K562 (cell line): ENCODE results near the gene WFIKKN1. TPM values are rescaled to one million over a fixed set of nuclear protein-coding genes. Genes with fewer than 3 reads are reported as not detected.

Source experiments
- CBX2 ChIP-seq: fragments of 200-600 bp; sonication (generic); IDR thresholded peaks from one replicate; pipeline ENCODE4 v1.6.1; 2012; ENCODE audit warnings: mild to moderate bottlenecking, low read length, inconsistent platforms; ENCODE audit not compliant: insufficient read depth, poor library complexity, severe bottlenecking
- EP300 ChIP-seq: IDR thresholded peaks from 2 replicates; pipeline ENCODE4 v1.6.1; 2012; ENCODE audit warnings: low read length, improper control_type of control experiment
- HDAC2 ChIP-seq: fragments of 450-650 bp; IDR thresholded peaks from 2 replicates; pipeline ENCODE4 v1.6.1; 2016; ENCODE audit warnings: mild to moderate bottlenecking
- HNRNPH1 ChIP-seq: fragments of 200-400 bp; formaldehyde crosslinking; optimal IDR thresholded peaks from 2 replicates; pipeline ENCODE3; 2017; ENCODE audit warnings: low read depth, mild to moderate bottlenecking, low read length, moderate library complexity
- KAT7 ChIP-seq: sonication (generic); formaldehyde crosslinking; IDR thresholded peaks from 2 replicates; pipeline ENCODE4 v1.8.0; 2022; ENCODE audit warnings: missing genetic modification reagents, mild to moderate bottlenecking, borderline replicate concordance
- L3MBTL2 ChIP-seq: fragments of 450-650 bp; IDR thresholded peaks from 2 replicates; pipeline ENCODE4 v1.6.1; 2016; ENCODE audit warnings: mild to moderate bottlenecking, moderate library complexity
- LCOR ChIP-seq: sonication (generic); formaldehyde crosslinking; IDR thresholded peaks from 2 replicates; pipeline ENCODE4 v1.8.0; 2022; ENCODE audit warnings: mild to moderate bottlenecking, missing genetic modification reagents
- MTA3 ChIP-seq: fragments of 450-650 bp; formaldehyde crosslinking; IDR thresholded peaks from 2 replicates; pipeline ENCODE4 v1.6.1; 2017; ENCODE audit warnings: mild to moderate bottlenecking, borderline replicate concordance
- OTX1 ChIP-seq: fragments of 450-650 bp; formaldehyde crosslinking; IDR thresholded peaks from 2 replicates; pipeline ENCODE4 v1.4.0; 2022; ENCODE audit warnings: mild to moderate bottlenecking
- PHF21A ChIP-seq: fragments of 450-650 bp; IDR thresholded peaks from 2 replicates; pipeline ENCODE4 v1.6.1; 2017; ENCODE audit warnings: low read depth, borderline replicate concordance
- POLR2AphosphoS5 ChIP-seq: IDR thresholded peaks from 2 replicates; pipeline ENCODE4 v1.6.1; 2011; ENCODE audit warnings: mild to moderate bottlenecking, low read depth, low read length, moderate library complexity; ENCODE audit not compliant: control insufficient read depth, insufficient read depth
- RBM14 ChIP-seq: fragments of 200-400 bp; formaldehyde crosslinking; IDR thresholded peaks from 2 replicates; pipeline ENCODE4 v1.6.1; 2018; ENCODE audit warnings: low read depth, mild to moderate bottlenecking, low read length, moderate library complexity, borderline replicate concordance; ENCODE audit not compliant: insufficient read depth
- SMAD3 ChIP-seq: fragments of 450-650 bp; formaldehyde crosslinking; conservative IDR thresholded peaks from 2 replicates; pipeline ENCODE4 v1.4.0; 2020; ENCODE audit warnings: mild to moderate bottlenecking
- SMARCE1 ChIP-seq: fragments of 450-650 bp; IDR thresholded peaks from 2 replicates; pipeline ENCODE4 v1.7.1; 2016; ENCODE audit warnings: mild to moderate bottlenecking
- TCF3 ChIP-seq: sonication (generic); formaldehyde crosslinking; IDR thresholded peaks from 2 replicates; pipeline ENCODE4 v1.4.0; 2020; ENCODE audit warnings: mild to moderate bottlenecking, missing genetic modification reagents
- ZBED1 ChIP-seq: IDR thresholded peaks from 2 replicates; pipeline ENCODE4 v1.6.1; 2014
- ZKSCAN1 ChIP-seq: fragments of 150-350 bp; IDR thresholded peaks from 2 replicates; pipeline ENCODE4 v1.6.1; 2016; ENCODE audit warnings: low read depth, low read length
- ZNF431 ChIP-seq: sonication (generic); formaldehyde crosslinking; IDR thresholded peaks from 2 replicates; pipeline ENCODE4 v1.8.0; 2022; ENCODE audit warnings: mild to moderate bottlenecking, missing genetic modification reagents
- ZNF668 ChIP-seq: fragments of 250-450 bp; sonication (Bioruptor Pico); IDR thresholded peaks from 2 replicates; pipeline ENCODE4 v1.8.0; 2022; ENCODE audit warnings: mild to moderate bottlenecking, inconsistent platforms
- ZNF707 ChIP-seq: fragments of 250-450 bp; sonication (Bioruptor Pico); conservative IDR thresholded peaks from 2 replicates; pipeline ENCODE4 v1.8.0; 2022; ENCODE audit warnings: inconsistent platforms, mild to moderate bottlenecking, moderate library complexity
- ZSCAN29 ChIP-seq: fragments of 450-650 bp; IDR thresholded peaks from 2 replicates; pipeline ENCODE4 v1.6.1; 2017
- polyA plus RNA-seq, 8 experiments: library from polyadenylated mRNA; depleted of rRNA in 4 of 8; stranded (reverse) in 5 of 8; unstranded in 3 of 8; fragments of >200 nt; fragmentation: Nextera tagmentation in 2 of 8; fragmentation: Illumina TruSeq in 1 of 8; extraction: Ambion mirVana in 2 of 8; extraction: Trizol in 1 of 8; gene quantifications; 2 replicates each; pipeline versions ENCODE4 v1.2.1 to v1.2.3, GENCODE V29; 2011 to 2014; ENCODE audit warnings: inconsistent platforms in 1 of 8, missing spikeins in 1 of 8
- total RNA-seq, 7 experiments: library from RNA; depleted of rRNA in 6 of 7; stranded (reverse); fragments of >200 nt in 6 of 7; fragmentation: Illumina TruSeq in 2 of 7; extraction: Trizol in 2 of 7; gene quantifications; 2 replicates each; pipeline versions ENCODE4 v1.2.1 to v1.2.3, GENCODE V29; 2011 to 2021; ENCODE audit warnings: low replicate concordance in 1 of 7
- TF ChIP-seq, protein P1 (sequence below): fragments of 250-450 bp; sonication (Bioruptor Pico); IDR thresholded peaks from 2 replicates; pipeline ENCODE4 v1.5.0; 2021; ENCODE audit warnings: mild to moderate bottlenecking, moderate library complexity
- TF ChIP-seq, protein P2 (sequence below): fragments of 250-450 bp; sonication (Bioruptor Pico); IDR thresholded peaks from 2 replicates; pipeline ENCODE4 v1.9.0; 2021; ENCODE audit warnings: mild to moderate bottlenecking, inconsistent platforms

WFIKKN1 gene
- total and polyA plus RNA-seq, 9 of the 15 experiments (the other 6 are each of a cell fraction or from before 2014, with no cell fraction given), result 0.14 to 1.1 (median 0.50) TPM; not detected in 4

DNA sequence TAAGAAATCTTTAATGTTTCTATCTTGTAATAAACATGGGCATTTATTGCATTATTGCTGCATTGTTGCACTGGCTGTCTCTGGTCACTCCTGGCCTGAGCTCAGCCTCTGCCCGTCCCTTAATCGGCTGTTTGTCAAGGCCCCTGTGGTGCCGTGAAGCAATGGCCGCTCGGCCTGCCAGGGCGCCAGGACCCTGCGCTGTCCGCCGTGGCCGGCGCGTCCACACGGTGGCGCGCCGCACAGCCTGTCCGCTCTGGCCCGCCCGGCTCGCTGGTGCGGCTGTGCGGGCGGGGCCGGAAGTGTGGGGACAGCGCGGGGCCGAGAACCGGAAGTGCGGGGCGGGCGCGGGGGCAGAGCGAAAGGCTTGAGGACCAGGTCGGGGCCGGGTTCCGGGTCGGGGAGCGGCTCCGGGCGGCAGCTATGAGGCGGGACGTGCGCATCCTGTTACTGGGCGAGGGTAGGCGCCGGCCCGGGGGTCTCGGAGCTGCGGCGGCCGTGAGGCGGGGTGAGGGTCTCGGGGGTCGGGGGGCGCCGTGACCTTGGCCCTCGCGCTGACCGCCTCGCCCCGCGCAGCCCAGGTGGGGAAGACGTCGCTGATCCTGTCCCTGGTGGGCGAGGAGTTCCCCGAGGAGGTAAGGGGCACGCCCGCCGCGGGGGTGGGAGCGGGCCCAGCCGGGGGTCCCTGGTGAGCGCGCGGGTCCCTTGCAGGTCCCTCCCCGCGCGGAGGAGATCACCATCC lies 37.2 kb downstream of the WFIKKN1 start, which contains the start of gene RHOT2 (continued):
- TF ChIP-seq, protein P1, sequence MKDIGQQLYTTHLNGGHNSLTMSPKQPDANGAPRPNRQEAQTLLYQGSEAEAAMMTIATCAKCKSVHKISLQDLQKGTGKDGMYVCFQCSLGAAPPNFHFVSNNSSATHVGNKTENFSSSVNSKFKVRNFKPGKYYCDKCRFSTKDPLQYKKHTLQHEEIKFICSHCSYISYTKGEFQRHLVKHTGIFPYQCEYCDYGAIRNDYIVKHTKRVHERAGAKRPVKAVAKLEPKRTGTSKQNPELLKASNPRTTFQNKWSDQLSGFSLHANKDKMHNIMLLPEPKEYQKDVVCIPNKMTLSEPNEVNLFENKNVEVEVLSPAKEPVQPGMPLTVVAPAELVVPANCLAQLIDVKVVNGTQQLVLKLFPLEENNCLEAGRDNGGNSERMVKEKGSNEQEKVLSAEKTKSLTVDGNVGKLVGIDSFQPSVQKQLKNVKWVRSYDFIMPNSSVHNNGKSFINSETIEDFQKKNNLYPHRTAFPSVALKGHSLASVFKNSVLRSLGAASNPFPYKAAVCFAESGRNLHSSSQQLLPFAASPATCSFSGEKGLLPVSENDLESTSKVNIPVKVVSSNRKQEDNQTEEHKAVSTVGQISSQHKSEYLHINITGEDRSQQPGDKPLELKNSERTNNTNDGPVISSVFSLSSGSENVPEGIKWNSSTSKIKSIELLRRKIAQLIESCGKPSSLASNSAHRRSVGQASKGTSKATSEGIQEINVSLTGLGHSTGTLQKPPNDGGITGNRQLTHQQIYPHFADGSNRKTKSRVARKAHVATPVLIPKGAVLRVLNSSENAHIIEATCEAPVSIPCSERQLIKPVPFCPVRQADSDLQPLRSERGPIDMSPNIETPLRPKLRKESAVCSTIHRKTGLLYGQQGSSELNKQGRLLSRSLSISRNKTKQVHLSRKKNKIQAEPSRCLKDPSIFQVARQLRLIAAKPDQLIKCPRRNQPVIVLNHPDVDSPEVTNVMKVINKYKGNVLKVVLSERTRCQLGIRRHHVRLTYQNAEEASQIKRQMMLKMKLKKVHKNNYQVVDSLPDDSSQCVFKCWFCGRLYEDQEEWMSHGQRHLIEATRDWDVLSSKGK (CRISPR knock-in tag), result no peak
- TF ChIP-seq L3MBTL2 (peak; percentile 61), CBX2 (no peak), TCF3 (peak; percentile 59; the same call in 1 of the 2 replicates), ZKSCAN1 (peak; percentile 83), SMARCE1 (no peak), SMAD3 (CRISPR knock-in tag) (no peak), OTX1 (CRISPR knock-in tag) (no peak), POLR2AphosphoS5 (peak; percentile 71; the same call in 1 of the 2 replicates), HNRNPH1 (no peak), RBM14 (no peak), ZBED1 (no peak), LCOR (CRISPR knock-in tag) (peak; percentile 21; the same call in 1 of the 2 replicates), KAT7 (CRISPR knock-in tag) (peak; percentile 97; the same call in 1 of the 2 replicates), ZNF431 (CRISPR knock-in tag) (no peak), ZSCAN29 (no peak), HDAC2 (no peak), ZNF668 (CRISPR knock-in tag) (no peak), PHF21A (no peak), MTA3 (peak; percentile 84), EP300 (peak; percentile 65), ZNF707 (no peak)
- TF ChIP-seq, protein P2, sequence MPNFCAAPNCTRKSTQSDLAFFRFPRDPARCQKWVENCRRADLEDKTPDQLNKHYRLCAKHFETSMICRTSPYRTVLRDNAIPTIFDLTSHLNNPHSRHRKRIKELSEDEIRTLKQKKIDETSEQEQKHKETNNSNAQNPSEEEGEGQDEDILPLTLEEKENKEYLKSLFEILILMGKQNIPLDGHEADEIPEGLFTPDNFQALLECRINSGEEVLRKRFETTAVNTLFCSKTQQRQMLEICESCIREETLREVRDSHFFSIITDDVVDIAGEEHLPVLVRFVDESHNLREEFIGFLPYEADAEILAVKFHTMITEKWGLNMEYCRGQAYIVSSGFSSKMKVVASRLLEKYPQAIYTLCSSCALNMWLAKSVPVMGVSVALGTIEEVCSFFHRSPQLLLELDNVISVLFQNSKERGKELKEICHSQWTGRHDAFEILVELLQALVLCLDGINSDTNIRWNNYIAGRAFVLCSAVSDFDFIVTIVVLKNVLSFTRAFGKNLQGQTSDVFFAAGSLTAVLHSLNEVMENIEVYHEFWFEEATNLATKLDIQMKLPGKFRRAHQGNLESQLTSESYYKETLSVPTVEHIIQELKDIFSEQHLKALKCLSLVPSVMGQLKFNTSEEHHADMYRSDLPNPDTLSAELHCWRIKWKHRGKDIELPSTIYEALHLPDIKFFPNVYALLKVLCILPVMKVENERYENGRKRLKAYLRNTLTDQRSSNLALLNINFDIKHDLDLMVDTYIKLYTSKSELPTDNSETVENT (CRISPR knock-in tag), result peak; percentile 98
